CD4-positive, alpha-beta T cell treated with Interleukin-15 for 1 hour (primary cell): ENCODE measurements around the gene ZCCHC12.

Experiments used
- DNase-seq: peaks from one replicate; pipeline ENCODE4 v3.0.0-alpha.2; 2020

Gene ZCCHC12

DNA sequence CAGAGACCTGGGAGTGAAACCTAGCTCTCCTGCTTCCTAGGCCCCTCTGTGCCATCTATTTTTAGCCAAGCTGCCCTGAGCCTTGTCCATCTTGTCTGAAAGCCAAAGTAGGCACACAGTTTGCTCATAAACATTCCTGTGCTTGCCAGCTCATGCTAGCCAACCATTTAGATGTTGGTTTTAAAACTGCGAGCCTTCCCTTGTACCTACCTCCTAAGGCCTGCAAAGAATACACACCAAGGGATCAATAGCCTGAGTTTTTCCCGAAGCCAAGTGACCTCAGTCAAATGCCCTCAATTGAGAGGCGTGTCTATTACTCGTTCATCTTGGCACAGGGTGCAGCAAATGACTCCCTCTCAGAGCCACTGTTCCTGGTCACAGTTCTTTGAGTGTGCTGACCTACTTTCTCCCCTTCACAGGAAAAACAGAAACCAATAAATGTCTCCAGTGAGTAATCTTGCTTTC, 48.5 kb downstream of the ZCCHC12 start:
- DNase-seq = no peak
